ENCODE measurements around the gene CDON. TPM values are rescaled to one million over a fixed set of nuclear protein-coding genes. Genes with fewer than 3 reads are reported as not detected.
"Not testable (repeated sequence)": the region's sequence is repeated elsewhere in the genome, so short reads cannot be mapped to it uniquely, and the experiment has no call there.

CDON gene
- total RNA-seq, 6 experiments from 2014 or later, result 1.3 to 2.0 (median 1.9) TPM

- Mint-ChIP-seq H3K4me3 (no peak overlapping the region), H3K4me1 (ENCODE audit: low read depth) (no peaks in the 10 kb centered on the region), H3K27ac (no peak overlapping the region), H3K36me3 (ENCODE audit: low read depth) (no peaks in the 10 kb centered on the region), H3K27me3 (ENCODE audit: insufficient read depth) (peaks cover 17% of the 10 kb centered on the region), H3K9me3 (no peaks in the 10 kb centered on the region)
- no peak for DNase-seq
- TF ChIP-seq, protein P1, sequence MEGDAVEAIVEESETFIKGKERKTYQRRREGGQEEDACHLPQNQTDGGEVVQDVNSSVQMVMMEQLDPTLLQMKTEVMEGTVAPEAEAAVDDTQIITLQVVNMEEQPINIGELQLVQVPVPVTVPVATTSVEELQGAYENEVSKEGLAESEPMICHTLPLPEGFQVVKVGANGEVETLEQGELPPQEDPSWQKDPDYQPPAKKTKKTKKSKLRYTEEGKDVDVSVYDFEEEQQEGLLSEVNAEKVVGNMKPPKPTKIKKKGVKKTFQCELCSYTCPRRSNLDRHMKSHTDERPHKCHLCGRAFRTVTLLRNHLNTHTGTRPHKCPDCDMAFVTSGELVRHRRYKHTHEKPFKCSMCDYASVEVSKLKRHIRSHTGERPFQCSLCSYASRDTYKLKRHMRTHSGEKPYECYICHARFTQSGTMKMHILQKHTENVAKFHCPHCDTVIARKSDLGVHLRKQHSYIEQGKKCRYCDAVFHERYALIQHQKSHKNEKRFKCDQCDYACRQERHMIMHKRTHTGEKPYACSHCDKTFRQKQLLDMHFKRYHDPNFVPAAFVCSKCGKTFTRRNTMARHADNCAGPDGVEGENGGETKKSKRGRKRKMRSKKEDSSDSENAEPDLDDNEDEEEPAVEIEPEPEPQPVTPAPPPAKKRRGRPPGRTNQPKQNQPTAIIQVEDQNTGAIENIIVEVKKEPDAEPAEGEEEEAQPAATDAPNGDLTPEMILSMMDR (IDR thresholded peaks at IDR 0.05), result no peak
These were observed 27.7 kb downstream of the CDON start for GRCh38 chr11:126034933-126035425.

GRCh38 chr11:126034039-126034932, 28.4 kb downstream of the CDON start:
- no peaks in the 10 kb centered on the region for H3K9me3 Mint-ChIP-seq
- TF ChIP-seq, protein P1 (IDR thresholded peaks at IDR 0.05), result no peak
- H3K27me3 Mint-ChIP-seq (ENCODE audit: insufficient read depth), result peaks cover 13% of the 10 kb centered on the region
- no peak for DNase-seq
- no peaks in the 10 kb centered on the region for H3K36me3 Mint-ChIP-seq (ENCODE audit: low read depth)
- no peaks in the 10 kb centered on the region for H3K4me1 Mint-ChIP-seq (ENCODE audit: low read depth)
- H3K4me3 Mint-ChIP-seq, result no peak overlapping the region
- no peak overlapping the region for H3K27ac Mint-ChIP-seq

GRCh38 chr11:126032375-126032774, 30.3 kb downstream of the CDON start:
- Mint-ChIP-seq H3K27me3 (ENCODE audit: insufficient read depth) (peaks cover 11% of the 10 kb centered on the region; the same call in 1 of the 2 replicates), H3K9me3 (no peaks in the 10 kb centered on the region), H3K4me1 (ENCODE audit: low read depth) (no peaks in the 10 kb centered on the region), H3K27ac (no peak overlapping the region), H3K4me3 (no peak overlapping the region), H3K36me3 (ENCODE audit: low read depth) (no peaks in the 10 kb centered on the region)
- DNase-seq, result no peak
- TF ChIP-seq, protein P1 (IDR thresholded peaks at IDR 0.05), result no peak

GRCh38 chr11:126029805-126030204, 32.9 kb downstream of the CDON start:
- no peak overlapping the region for H3K4me3 Mint-ChIP-seq
- no peaks in the 10 kb centered on the region for H3K9me3 Mint-ChIP-seq
- H3K4me1 Mint-ChIP-seq (ENCODE audit: low read depth), result no peaks in the 10 kb centered on the region
- peaks cover 11% of the 10 kb centered on the region; the same call in 1 of the 2 replicates for H3K27me3 Mint-ChIP-seq (ENCODE audit: insufficient read depth)
- no peak overlapping the region for H3K27ac Mint-ChIP-seq
- TF ChIP-seq, protein P1 (IDR thresholded peaks at IDR 0.05), result no peak
- H3K36me3 Mint-ChIP-seq (ENCODE audit: low read depth), result no peaks in the 10 kb centered on the region
- no peak for DNase-seq

- H3K36me3 Mint-ChIP-seq (ENCODE audit: low read depth), result no peaks in the 10 kb centered on the region
- TF ChIP-seq, protein P1 (IDR thresholded peaks at IDR 0.05), result no peak
- no peak overlapping the region for H3K4me3 Mint-ChIP-seq
- no peak for DNase-seq
- peaks cover 11% of the 10 kb centered on the region; the same call in 1 of the 2 replicates for H3K27me3 Mint-ChIP-seq (ENCODE audit: insufficient read depth)
- no peak overlapping the region for H3K27ac Mint-ChIP-seq
- H3K9me3 Mint-ChIP-seq, result no peaks in the 10 kb centered on the region
- no peaks in the 10 kb centered on the region for H3K4me1 Mint-ChIP-seq (ENCODE audit: low read depth)
These were observed 33.4 kb downstream of the CDON start for GRCh38 chr11:126029237-126029636.

- H3K36me3 Mint-ChIP-seq (ENCODE audit: low read depth); H3K9me3 Mint-ChIP-seq; H3K4me1 Mint-ChIP-seq (ENCODE audit: low read depth); DNase-seq; H3K4me3 Mint-ChIP-seq; H3K27ac Mint-ChIP-seq: not testable (repeated sequence)
- peaks cover 11% of the 10 kb centered on the region; the same call in 1 of the 2 replicates for H3K27me3 Mint-ChIP-seq (ENCODE audit: insufficient read depth)
These were observed 34.1 kb downstream of the CDON start for GRCh38 chr11:126028534-126028933.

All from HFFc6 (cell line).